ENCODE measurements around the gene PKD1L1.
"Not testable (repeated sequence)": the region's sequence is repeated elsewhere in the genome, so short reads cannot be mapped to it uniquely, and the experiment has no call there.

The PKD1L1 gene

GRCh38 chr7:47755248-47755647 lies 193.0 kb downstream of the PKD1L1 start:
- Histone ChIP-seq H2AFZ (ENCODE audit: low read depth, low read length) (no peak overlapping the region), H3K9me3 (ENCODE audit: low read length) (peaks cover 3% of the 10 kb centered on the region), H3K4me1 (ENCODE audit: insufficient read depth, low read length) (no peaks in the 10 kb centered on the region), H3K27me3 (ENCODE audit: insufficient read depth, low read length) (no peaks in the 10 kb centered on the region), H3K4me3 (ENCODE audit: low read length) (no peak overlapping the region), H3K36me3 (ENCODE audit: insufficient read depth, low read length) (no peaks in the 10 kb centered on the region)

GRCh38 chr7:47751724-47752123 lies 196.5 kb downstream of the PKD1L1 start:
- H3K36me3 ChIP-seq (ENCODE audit: insufficient read depth, low read length); H3K4me1 ChIP-seq (ENCODE audit: insufficient read depth, low read length); H3K4me3 ChIP-seq (ENCODE audit: low read length); H2AFZ ChIP-seq (ENCODE audit: low read depth, low read length); H3K9me3 ChIP-seq (ENCODE audit: low read length); H3K27me3 ChIP-seq (ENCODE audit: insufficient read depth, low read length): not testable (repeated sequence)

- H2AFZ ChIP-seq (ENCODE audit: low read depth, low read length) = no peak overlapping the region
- H3K4me1 ChIP-seq (ENCODE audit: insufficient read depth, low read length) = no peaks in the 10 kb centered on the region
- peaks cover 3% of the 10 kb centered on the region for H3K9me3 ChIP-seq (ENCODE audit: low read length)
- no peaks in the 10 kb centered on the region for H3K36me3 ChIP-seq (ENCODE audit: insufficient read depth, low read length)
- H3K4me3 ChIP-seq (ENCODE audit: low read length) = no peak overlapping the region
- no peaks in the 10 kb centered on the region for H3K27me3 ChIP-seq (ENCODE audit: insufficient read depth, low read length)
Observed at GRCh38 chr7:47751043-47751442, 197.2 kb downstream of the PKD1L1 start.

- Histone ChIP-seq H3K4me3 (ENCODE audit: low read length) (no peak overlapping the region), H3K36me3 (ENCODE audit: insufficient read depth, low read length) (no peaks in the 10 kb centered on the region), H3K9me3 (ENCODE audit: low read length) (peaks cover 3% of the 10 kb centered on the region), H2AFZ (ENCODE audit: low read depth, low read length) (no peak overlapping the region), H3K4me1 (ENCODE audit: insufficient read depth, low read length) (no peaks in the 10 kb centered on the region), H3K27me3 (ENCODE audit: insufficient read depth, low read length) (no peaks in the 10 kb centered on the region)
Observed at GRCh38 chr7:47748041-47748440, 200.2 kb downstream of the PKD1L1 start.

- no peak overlapping the region for H3K4me3 ChIP-seq (ENCODE audit: low read length)
- H3K36me3 ChIP-seq (ENCODE audit: insufficient read depth, low read length) = no peaks in the 10 kb centered on the region
- H3K27me3 ChIP-seq (ENCODE audit: insufficient read depth, low read length) = no peaks in the 10 kb centered on the region
- no peaks in the 10 kb centered on the region for H3K4me1 ChIP-seq (ENCODE audit: insufficient read depth, low read length)
- peaks cover 3% of the 10 kb centered on the region for H3K9me3 ChIP-seq (ENCODE audit: low read length)
- no peak overlapping the region for H2AFZ ChIP-seq (ENCODE audit: low read depth, low read length)
Observed at GRCh38 chr7:47747160-47747559, 201.1 kb downstream of the PKD1L1 start.

GRCh38 chr7:47746468-47746867 lies 201.8 kb downstream of the PKD1L1 start:
- Histone ChIP-seq H3K36me3 (ENCODE audit: insufficient read depth, low read length) (no peaks in the 10 kb centered on the region), H3K27me3 (ENCODE audit: insufficient read depth, low read length) (no peaks in the 10 kb centered on the region), H3K4me1 (ENCODE audit: insufficient read depth, low read length) (peaks cover 5% of the 10 kb centered on the region), H3K4me3 (ENCODE audit: low read length) (no peak overlapping the region), H2AFZ (ENCODE audit: low read depth, low read length) (no peak overlapping the region), H3K9me3 (ENCODE audit: low read length) (no peaks in the 10 kb centered on the region)

GRCh38 chr7:47744883-47745282 lies 203.4 kb downstream of the PKD1L1 start:
- Histone ChIP-seq H2AFZ (ENCODE audit: low read depth, low read length) (no peak overlapping the region), H3K9me3 (ENCODE audit: low read length) (no peaks in the 10 kb centered on the region), H3K4me1 (ENCODE audit: insufficient read depth, low read length) (peaks cover 7% of the 10 kb centered on the region), H3K27me3 (ENCODE audit: insufficient read depth, low read length) (no peaks in the 10 kb centered on the region), H3K4me3 (ENCODE audit: low read length) (no peak overlapping the region), H3K36me3 (ENCODE audit: insufficient read depth, low read length) (no peaks in the 10 kb centered on the region)

- Histone ChIP-seq H3K9me3 (ENCODE audit: low read length) (no peaks in the 10 kb centered on the region), H3K4me1 (ENCODE audit: insufficient read depth, low read length) (peaks cover 14% of the 10 kb centered on the region), H3K36me3 (ENCODE audit: insufficient read depth, low read length) (no peaks in the 10 kb centered on the region), H3K4me3 (ENCODE audit: low read length) (no peak overlapping the region), H3K27me3 (ENCODE audit: insufficient read depth, low read length) (no peaks in the 10 kb centered on the region), H2AFZ (ENCODE audit: low read depth, low read length) (no peak overlapping the region)
Observed at GRCh38 chr7:47743965-47744591, 204.2 kb downstream of the PKD1L1 start.

GRCh38 chr7:47741984-47742383 lies 206.3 kb downstream of the PKD1L1 start:
- no peak overlapping the region for H3K4me3 ChIP-seq (ENCODE audit: low read length)
- H3K4me1 ChIP-seq (ENCODE audit: insufficient read depth, low read length) = peaks cover 28% of the 10 kb centered on the region
- H2AFZ ChIP-seq (ENCODE audit: low read depth, low read length) = no peak overlapping the region
- H3K36me3 ChIP-seq (ENCODE audit: insufficient read depth, low read length) = no peaks in the 10 kb centered on the region
- H3K27me3 ChIP-seq (ENCODE audit: insufficient read depth, low read length) = no peaks in the 10 kb centered on the region
- no peaks in the 10 kb centered on the region for H3K9me3 ChIP-seq (ENCODE audit: low read length)

- Histone ChIP-seq H2AFZ (ENCODE audit: low read depth, low read length) (no peak overlapping the region), H3K27me3 (ENCODE audit: insufficient read depth, low read length) (no peaks in the 10 kb centered on the region), H3K4me1 (ENCODE audit: insufficient read depth, low read length) (peaks cover 33% of the 10 kb centered on the region), H3K4me3 (ENCODE audit: low read length) (no peak overlapping the region), H3K9me3 (ENCODE audit: low read length) (no peaks in the 10 kb centered on the region), H3K36me3 (ENCODE audit: insufficient read depth, low read length) (no peaks in the 10 kb centered on the region)
Observed at GRCh38 chr7:47739891-47740290, 208.4 kb downstream of the PKD1L1 start.

- Histone ChIP-seq H3K9me3 (ENCODE audit: low read length) (no peaks in the 10 kb centered on the region), H3K36me3 (ENCODE audit: insufficient read depth, low read length) (no peaks in the 10 kb centered on the region), H3K4me3 (ENCODE audit: low read length) (no peak overlapping the region), H2AFZ (ENCODE audit: low read depth, low read length) (no peak overlapping the region), H3K27me3 (ENCODE audit: insufficient read depth, low read length) (no peaks in the 10 kb centered on the region), H3K4me1 (ENCODE audit: insufficient read depth, low read length) (peaks cover 33% of the 10 kb centered on the region)
Observed at GRCh38 chr7:47739301-47739875, 208.9 kb downstream of the PKD1L1 start.

GRCh38 chr7:47738563-47739166 lies 209.6 kb downstream of the PKD1L1 start:
- Histone ChIP-seq H3K36me3 (ENCODE audit: insufficient read depth, low read length) (no peaks in the 10 kb centered on the region), H3K27me3 (ENCODE audit: insufficient read depth, low read length) (no peaks in the 10 kb centered on the region), H3K4me1 (ENCODE audit: insufficient read depth, low read length) (peaks cover 33% of the 10 kb centered on the region), H2AFZ (ENCODE audit: low read depth, low read length) (no peak overlapping the region), H3K4me3 (ENCODE audit: low read length) (no peak overlapping the region), H3K9me3 (ENCODE audit: low read length) (no peaks in the 10 kb centered on the region)

GRCh38 chr7:47737601-47738000 lies 210.7 kb downstream of the PKD1L1 start:
- no peak overlapping the region for H2AFZ ChIP-seq (ENCODE audit: low read depth, low read length)
- H3K4me1 ChIP-seq (ENCODE audit: insufficient read depth, low read length) = peaks cover 33% of the 10 kb centered on the region
- H3K27me3 ChIP-seq (ENCODE audit: insufficient read depth, low read length) = no peaks in the 10 kb centered on the region
- H3K4me3 ChIP-seq (ENCODE audit: low read length) = no peak overlapping the region
- H3K9me3 ChIP-seq (ENCODE audit: low read length) = no peaks in the 10 kb centered on the region
- no peaks in the 10 kb centered on the region for H3K36me3 ChIP-seq (ENCODE audit: insufficient read depth, low read length)
